ENCODE measurements around the gene IGFBP4. TPM values are rescaled to one million over a fixed set of nuclear protein-coding genes. Genes with fewer than 3 reads are reported as not detected.
A peak's percentile ranks its signal among the peaks of the same experiment; 100 is the strongest.
"Not testable (repeated sequence)": the region's sequence is repeated elsewhere in the genome, so short reads cannot be mapped to it uniquely, and the experiment has no call there.

The IGFBP4 gene
- total RNA-seq: 100 to 1,000 TPM in 1 of 2 donors, 10 to 100 TPM in 1; 81.0 to 237 TPM

GRCh38 chr17:40443196-40443987, at the start of gene IGFBP4:
IGFBP4 (plus strand) TSS chr17:40443450; CDS start chr17:40443736, 286 bp downstream.
- Histone ChIP-seq H3K4me1 (peaks cover 0 to 33% of the 10 kb centered on the region in 2 donors), H3K36me3 (no peaks in the 10 kb centered on the region), H3K9me3 (no peaks in the 10 kb centered on the region), H3K27ac (peak within 1 kb of the TSS; percentile 89 to 91), H3K27me3 (no peaks in the 10 kb centered on the region), H3K4me3 (peak within 1 kb of the TSS; percentile 55 to 70)
- DNase-seq (ENCODE audit: low spot score): peak; percentile 81
- peak; percentile 39 to 50 for TF ChIP-seq CTCF (IDR thresholded peaks at IDR 0.05)

GRCh38 chr17:40399185-40399584, 44.1 kb upstream of the IGFBP4 start:
- Histone ChIP-seq H3K36me3 (no peaks in the 10 kb centered on the region), H3K9me3 (no peaks in the 10 kb centered on the region), H3K27me3 (no peaks in the 10 kb centered on the region), H3K4me1 (no peaks in the 10 kb centered on the region), H3K27ac (no peak overlapping the region), H3K4me3 (no peak overlapping the region)
- peak; percentile 20 to 74 for TF ChIP-seq CTCF (IDR thresholded peaks at IDR 0.05)
- DNase-seq (ENCODE audit: low spot score): no peak

- no peak for TF ChIP-seq CTCF (IDR thresholded peaks at IDR 0.05)
- H3K9me3 ChIP-seq: no peaks in the 10 kb centered on the region
- no peaks in the 10 kb centered on the region for H3K27me3 ChIP-seq
- no peak overlapping the region for H3K4me3 ChIP-seq
- H3K36me3 ChIP-seq: no peaks in the 10 kb centered on the region
- no peak for DNase-seq (ENCODE audit: low spot score)
- no peaks in the 10 kb centered on the region for H3K4me1 ChIP-seq
- no peak overlapping the region for H3K27ac ChIP-seq
Observed at GRCh38 chr17:40402668-40403067, 40.6 kb upstream of the IGFBP4 start.

- Histone ChIP-seq H3K27me3 (no peaks in the 10 kb centered on the region), H3K4me1 (no peaks in the 10 kb centered on the region), H3K4me3 (no peak overlapping the region), H3K9me3 (no peaks in the 10 kb centered on the region), H3K36me3 (no peaks in the 10 kb centered on the region), H3K27ac (no peak overlapping the region)
- DNase-seq (ENCODE audit: low spot score): no peak
- TF ChIP-seq CTCF (IDR thresholded peaks at IDR 0.05): no peak
Observed at GRCh38 chr17:40404003-40404402, 39.2 kb upstream of the IGFBP4 start.

- Histone ChIP-seq H3K9me3 (no peaks in the 10 kb centered on the region), H3K27ac (no peak overlapping the region), H3K4me3 (no peak overlapping the region), H3K36me3 (no peaks in the 10 kb centered on the region), H3K27me3 (no peaks in the 10 kb centered on the region), H3K4me1 (no peaks in the 10 kb centered on the region)
- no peak for TF ChIP-seq CTCF (IDR thresholded peaks at IDR 0.05)
- DNase-seq (ENCODE audit: low spot score): no peak
Observed at GRCh38 chr17:40407460-40407859, 35.8 kb upstream of the IGFBP4 start.

- not testable (repeated sequence) for H3K9me3 ChIP-seq; H3K27me3 ChIP-seq; H3K4me3 ChIP-seq; H3K4me1 ChIP-seq; H3K36me3 ChIP-seq; H3K27ac ChIP-seq; DNase-seq (ENCODE audit: low spot score)
Observed at GRCh38 chr17:40409540-40409939, 33.7 kb upstream of the IGFBP4 start.
